Iris pigment epithelial cell (primary cell): ENCODE results near the gene ACACB.
A peak's percentile ranks its signal among the peaks of the same experiment; 100 is the strongest.

Experiments
- DNase-seq: peaks from one replicate; pipeline ENCODE4 v3.0.0-alpha.2; 2011; ENCODE audit warnings: low read depth

Gene ACACB

GRCh38 chr12:109279525-109279924 lies 163.1 kb downstream of the ACACB start:
- no peak for DNase-seq

GRCh38 chr12:109281452-109281851 lies 165.1 kb downstream of the ACACB start:
- DNase-seq = no peak

- DNase-seq = no peak
Measured at GRCh38 chr12:109284392-109284791, 168.0 kb downstream of the ACACB start.

GRCh38 chr12:109286252-109286651 lies 169.9 kb downstream of the ACACB start:
- DNase-seq = no peak

GRCh38 chr12:109286652-109287051 lies 170.3 kb downstream of the ACACB start:
- DNase-seq = no peak

- no peak for DNase-seq
Measured at GRCh38 chr12:109287181-109287580, 170.8 kb downstream of the ACACB start.

GRCh38 chr12:109287811-109288469 lies 171.6 kb downstream of the ACACB start:
- no peak for DNase-seq

GRCh38 chr12:109288571-109288970 lies 172.2 kb downstream of the ACACB start:
- DNase-seq = no peak

GRCh38 chr12:109289004-109289403 lies 172.6 kb downstream of the ACACB start:
- no peak for DNase-seq

GRCh38 chr12:109289551-109289950 lies 173.2 kb downstream of the ACACB start:
- DNase-seq = no peak

- DNase-seq = no peak
Measured at GRCh38 chr12:109290061-109290460, 173.7 kb downstream of the ACACB start.

GRCh38 chr12:109291117-109291516 lies 174.7 kb downstream of the ACACB start:
- no peak for DNase-seq

- peak; percentile 4 for DNase-seq
Measured at GRCh38 chr12:109291521-109292341, 175.3 kb downstream of the ACACB start.

GRCh38 chr12:109292342-109292711 lies 175.9 kb downstream of the ACACB start:
- DNase-seq = no peak

GRCh38 chr12:109293106-109293505 lies 176.7 kb downstream of the ACACB start:
- no peak for DNase-seq

GRCh38 chr12:109294286-109294796 lies 178.0 kb downstream of the ACACB start:
- no peak for DNase-seq

- no peak for DNase-seq
Measured at GRCh38 chr12:109295764-109296425, 179.5 kb downstream of the ACACB start.

- no peak for DNase-seq
Measured at GRCh38 chr12:109296431-109296830, 180.0 kb downstream of the ACACB start.

- DNase-seq = no peak
Measured at GRCh38 chr12:109299849-109300248, 183.5 kb downstream of the ACACB start.

- DNase-seq = no peak
Measured at GRCh38 chr12:109301643-109302168, 185.3 kb downstream of the ACACB start.

- no peak for DNase-seq
Measured at GRCh38 chr12:109302358-109302757, 186.0 kb downstream of the ACACB start.

GRCh38 chr12:109302770-109303169 lies 186.4 kb downstream of the ACACB start:
- DNase-seq = no peak

GRCh38 chr12:109304485-109304884 lies 188.1 kb downstream of the ACACB start:
- DNase-seq = no peak
